ENCODE results near the gene CSNK1G1. TPM values are rescaled to one million over a fixed set of nuclear protein-coding genes. Genes with fewer than 3 reads are reported as not detected.
"Not testable (repeated sequence)": the region's sequence is repeated elsewhere in the genome, so short reads cannot be mapped to it uniquely, and the experiment has no call there.

CSNK1G1 gene
- total RNA-seq, 1 donor from 2014 or later, result 6.3 TPM

DNA sequence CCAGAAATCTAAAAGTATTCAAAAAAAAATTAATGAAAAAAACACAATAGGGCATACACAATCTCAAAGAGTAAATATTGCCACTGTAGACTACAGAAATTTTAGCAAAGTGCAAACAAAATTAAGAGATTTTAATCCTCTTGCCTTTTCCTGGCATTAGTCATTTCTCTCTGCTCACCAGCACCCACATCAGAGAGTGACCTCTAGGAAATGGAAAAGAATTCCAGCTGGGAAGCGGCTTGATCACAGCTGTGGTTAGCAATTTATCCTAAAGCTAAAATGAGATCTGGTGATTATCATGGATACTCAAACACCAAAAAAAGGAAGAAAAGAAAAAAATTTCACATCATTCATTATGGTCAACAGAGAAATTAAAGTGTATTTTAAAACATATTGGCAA lies 7.5 kb downstream of the CSNK1G1 start:
- intact Hi-C loops (cut with micrococcal nuclease), result loop anchor here (10.0 kb wide), 1 partner anchor 134 kb away; no protein-coding TSS in a partner anchor
- H3K36me3 ChIP-seq, result peaks cover 6% of the 10 kb centered on the region
- H3K4me3 ChIP-seq, result no peak overlapping the region
- no peaks in the 10 kb centered on the region for H3K27me3 ChIP-seq (ENCODE audit: low read depth)
- TF ChIP-seq, protein P1, sequence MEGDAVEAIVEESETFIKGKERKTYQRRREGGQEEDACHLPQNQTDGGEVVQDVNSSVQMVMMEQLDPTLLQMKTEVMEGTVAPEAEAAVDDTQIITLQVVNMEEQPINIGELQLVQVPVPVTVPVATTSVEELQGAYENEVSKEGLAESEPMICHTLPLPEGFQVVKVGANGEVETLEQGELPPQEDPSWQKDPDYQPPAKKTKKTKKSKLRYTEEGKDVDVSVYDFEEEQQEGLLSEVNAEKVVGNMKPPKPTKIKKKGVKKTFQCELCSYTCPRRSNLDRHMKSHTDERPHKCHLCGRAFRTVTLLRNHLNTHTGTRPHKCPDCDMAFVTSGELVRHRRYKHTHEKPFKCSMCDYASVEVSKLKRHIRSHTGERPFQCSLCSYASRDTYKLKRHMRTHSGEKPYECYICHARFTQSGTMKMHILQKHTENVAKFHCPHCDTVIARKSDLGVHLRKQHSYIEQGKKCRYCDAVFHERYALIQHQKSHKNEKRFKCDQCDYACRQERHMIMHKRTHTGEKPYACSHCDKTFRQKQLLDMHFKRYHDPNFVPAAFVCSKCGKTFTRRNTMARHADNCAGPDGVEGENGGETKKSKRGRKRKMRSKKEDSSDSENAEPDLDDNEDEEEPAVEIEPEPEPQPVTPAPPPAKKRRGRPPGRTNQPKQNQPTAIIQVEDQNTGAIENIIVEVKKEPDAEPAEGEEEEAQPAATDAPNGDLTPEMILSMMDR (IDR thresholded peaks at IDR 0.05; ENCODE audit: borderline replicate concordance), result no peak
- H3K27ac ChIP-seq (replicated peaks), result no peak overlapping the region
- H3K4me1 ChIP-seq, result peaks cover 33% of the 10 kb centered on the region
- no peak for DNase-seq
- no peaks in the 10 kb centered on the region for H3K9me3 ChIP-seq (replicated peaks)

DNA sequence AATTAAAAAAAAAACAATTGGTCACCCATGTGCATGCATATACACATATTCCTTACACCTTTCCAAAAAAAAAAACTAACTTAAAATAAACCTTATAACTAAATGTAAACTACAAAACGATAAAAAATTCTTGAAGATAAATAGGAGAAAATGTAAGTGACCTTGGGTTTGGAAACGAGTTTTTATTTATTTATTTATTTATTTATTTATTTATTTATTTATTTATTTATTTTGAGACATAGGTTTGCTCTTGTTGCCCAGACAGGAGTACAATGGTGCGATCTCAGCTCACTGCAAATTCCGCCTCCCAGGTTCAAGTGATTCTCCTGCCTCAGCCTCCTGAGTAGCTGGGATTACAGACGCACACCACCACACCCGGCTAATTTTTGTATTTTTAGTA lies 9.7 kb downstream of the CSNK1G1 start:
- not testable (repeated sequence) for H3K9me3 ChIP-seq (replicated peaks); H3K27me3 ChIP-seq (ENCODE audit: low read depth); H3K27ac ChIP-seq (replicated peaks); H3K4me3 ChIP-seq; DNase-seq
- peaks cover 13% of the 10 kb centered on the region for H3K36me3 ChIP-seq
- intact Hi-C loops (cut with micrococcal nuclease), result loop anchor here (10.0 kb wide), 1 partner anchor 131 kb away; no protein-coding TSS in a partner anchor
- H3K4me1 ChIP-seq, result peaks cover 42% of the 10 kb centered on the region

- no peaks in the 10 kb centered on the region for H3K27me3 ChIP-seq (ENCODE audit: low read depth)
- peaks cover 34% of the 10 kb centered on the region for H3K4me1 ChIP-seq
- H3K27ac ChIP-seq (replicated peaks), result no peak overlapping the region
- no peak overlapping the region for H3K4me3 ChIP-seq
- H3K36me3 ChIP-seq, result peaks cover 13% of the 10 kb centered on the region
- intact Hi-C loops (cut with micrococcal nuclease), result loop anchor here (10.0 kb wide), 1 partner anchor 130 kb away; no protein-coding TSS in a partner anchor
- DNase-seq, result no peak
- no peaks in the 10 kb centered on the region for H3K9me3 ChIP-seq (replicated peaks)
- TF ChIP-seq, protein P1 (IDR thresholded peaks at IDR 0.05; ENCODE audit: borderline replicate concordance), result no peak
Observed at GRCh38 chr15:64344651-64345294, 11.2 kb downstream of the CSNK1G1 start.

DNA sequence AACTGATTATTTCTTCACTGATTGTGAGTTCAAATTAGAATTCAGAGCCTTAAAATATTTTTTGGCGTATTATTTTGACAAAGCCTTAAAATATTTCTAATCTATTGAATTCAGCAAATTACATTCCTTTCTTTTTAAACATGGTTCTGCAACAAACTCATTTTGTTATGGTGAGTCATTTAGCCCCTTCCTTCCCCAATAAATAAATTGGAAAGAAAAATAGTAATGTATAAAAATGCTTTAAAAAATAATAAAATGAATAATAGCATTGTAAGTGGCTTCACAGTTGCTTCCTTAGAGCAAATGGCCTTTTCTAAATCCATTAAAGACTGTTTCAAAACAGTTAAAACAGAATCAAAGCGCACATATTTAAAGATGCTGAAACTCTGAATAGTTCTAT lies 12.1 kb downstream of the CSNK1G1 start:
- Histone ChIP-seq H3K36me3 (peaks cover 13% of the 10 kb centered on the region), H3K27ac (replicated peaks) (no peak overlapping the region), H3K4me1 (peaks cover 28% of the 10 kb centered on the region), H3K4me3 (no peak overlapping the region), H3K27me3 (ENCODE audit: low read depth) (no peaks in the 10 kb centered on the region), H3K9me3 (replicated peaks) (no peaks in the 10 kb centered on the region)
- intact Hi-C loops (cut with micrococcal nuclease), result loop anchor here (10.0 kb wide), 1 partner anchor 129 kb away; no protein-coding TSS in a partner anchor
- no peak for DNase-seq
- TF ChIP-seq, protein P1 (IDR thresholded peaks at IDR 0.05; ENCODE audit: borderline replicate concordance), result no peak

DNA sequence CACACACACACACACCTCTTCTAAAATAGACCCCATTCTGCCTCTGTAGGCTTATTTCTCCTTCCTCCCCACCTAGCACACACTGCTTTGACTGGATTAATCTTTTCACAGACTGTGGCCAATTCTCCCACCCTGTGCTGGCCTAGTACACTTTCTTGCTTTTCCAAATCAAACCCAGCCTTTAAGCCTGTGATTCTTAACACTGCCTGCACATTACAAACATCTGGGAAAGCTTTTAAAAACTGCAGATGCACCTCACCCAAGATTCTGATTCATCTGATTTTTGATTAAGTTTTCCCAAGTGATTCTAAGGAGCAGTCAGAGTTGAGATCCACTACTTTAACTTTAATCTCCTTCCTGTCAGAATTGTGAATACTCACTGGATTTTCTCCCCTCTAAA lies 12.8 kb downstream of the CSNK1G1 start:
- TF ChIP-seq, protein P1 (IDR thresholded peaks at IDR 0.05; ENCODE audit: borderline replicate concordance), result no peak
- Histone ChIP-seq H3K4me3 (no peak overlapping the region), H3K4me1 (peaks cover 28% of the 10 kb centered on the region), H3K9me3 (replicated peaks) (no peaks in the 10 kb centered on the region), H3K36me3 (peaks cover 13% of the 10 kb centered on the region), H3K27ac (replicated peaks) (no peak overlapping the region), H3K27me3 (ENCODE audit: low read depth) (no peaks in the 10 kb centered on the region)
- DNase-seq, result no peak
- intact Hi-C loops (cut with micrococcal nuclease), result loop anchor here (10.0 kb wide), 1 partner anchor 128 kb away; no protein-coding TSS in a partner anchor

DNA sequence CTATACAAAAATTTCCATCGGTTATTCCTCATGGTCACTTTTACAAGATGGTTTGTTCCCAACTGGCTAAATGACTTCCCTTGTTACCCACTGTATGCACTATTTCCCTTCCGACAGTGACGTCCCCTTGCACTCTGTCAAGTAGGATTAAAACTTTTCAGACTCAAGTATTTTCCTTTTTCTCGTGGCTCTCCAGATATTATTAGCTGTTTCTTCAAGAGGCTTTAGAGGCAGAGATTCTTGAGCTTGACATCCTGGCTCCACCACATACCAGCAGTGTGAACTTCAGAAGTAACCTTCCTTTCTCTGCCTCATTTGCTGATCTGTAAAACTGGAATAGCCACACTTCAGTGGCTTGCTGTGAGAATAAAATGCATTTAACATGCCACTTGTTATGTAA lies 14.0 kb downstream of the CSNK1G1 start:
- Histone ChIP-seq H3K36me3 (peaks cover 8% of the 10 kb centered on the region), H3K9me3 (replicated peaks) (no peaks in the 10 kb centered on the region), H3K4me3 (no peak overlapping the region), H3K27ac (replicated peaks) (no peak overlapping the region), H3K27me3 (ENCODE audit: low read depth) (no peaks in the 10 kb centered on the region), H3K4me1 (peaks cover 28% of the 10 kb centered on the region)
- intact Hi-C loops (cut with micrococcal nuclease), result loop anchor here (10.0 kb wide), 1 partner anchor 127 kb away; no protein-coding TSS in a partner anchor
- no peak for DNase-seq
- TF ChIP-seq, protein P1 (IDR thresholded peaks at IDR 0.05; ENCODE audit: borderline replicate concordance), result no peak
